Lung (tissue), 16 donors: ENCODE results near the gene BST2. TPM values are rescaled to one million over a fixed set of nuclear protein-coding genes. Genes with fewer than 3 reads are reported as not detected.

Source experiments
- ATAC-seq: fragments of 200-7000 bp; cut with Tn5 transposase; one replicate; pipeline ENCODE4 v1.9.1; 2020; ENCODE audit warnings: moderate number of reproducible peaks; ENCODE audit not compliant: insufficient read depth, low FRiP score
- DNase-seq, 3 donors: peaks; one replicate each; pipeline ENCODE4 v3.0.0-alpha.2; 2013 to 2017
- H3K27ac ChIP-seq, 2 donors: one replicate each; pipeline ENCODE4 v1.5.1; 2013; ENCODE audit warnings: mild to moderate bottlenecking in 2 of 2, moderate library complexity in 2 of 2, control low read depth in 1 of 2, inconsistent platforms in 1 of 2, low read depth in 1 of 2, low read length in 1 of 2
- H3K27me3 ChIP-seq, 3 donors: one replicate each; pipeline ENCODE4 v1.5.1; 2013; ENCODE audit warnings: low read length in 2 of 3; ENCODE audit not compliant: control insufficient read depth in 3 of 3, insufficient read depth in 3 of 3
- H3K36me3 ChIP-seq, 4 donors: one replicate each; pipeline ENCODE4 v1.5.1; 2013; ENCODE audit warnings: low read length in 4 of 4, mild to moderate bottlenecking in 1 of 4, moderate library complexity in 1 of 4; ENCODE audit not compliant: control insufficient read depth in 4 of 4, insufficient read depth in 4 of 4
- H3K4me1 ChIP-seq, 5 donors: one replicate each; pipeline ENCODE4 v1.5.1; 2013; ENCODE audit warnings: low read length in 5 of 5, mild to moderate bottlenecking in 2 of 5, moderate library complexity in 1 of 5; ENCODE audit not compliant: control insufficient read depth in 5 of 5, insufficient read depth in 5 of 5
- H3K4me3 ChIP-seq: one replicate; pipeline ENCODE4 v1.5.1; 2013; ENCODE audit warnings: mild to moderate bottlenecking, control low read depth, moderate library complexity
- H3K9ac ChIP-seq, 2 donors: one replicate each; pipeline ENCODE4 v1.5.1; 2013; ENCODE audit warnings: low read length in 2 of 2, control low read depth in 1 of 2; ENCODE audit not compliant: insufficient read depth in 1 of 2
- H3K9me3 ChIP-seq, 4 donors: one replicate each; pipeline ENCODE4 v1.5.1; 2013; ENCODE audit warnings: low read length in 3 of 4, mild to moderate bottlenecking in 1 of 4, moderate library complexity in 1 of 4; ENCODE audit not compliant: control insufficient read depth in 4 of 4, insufficient read depth in 3 of 4
- WGBS, 2 donors: extraction: QIAGEN DNeasy Blood & Tissue Kit; methylation state at CpG; one replicate each; pipeline ENCODE4 v1.1.7; 2013; 5-methylcytosine and 5-hydroxymethylcytosine counted together
- long read RNA-seq, 5 donors: transcript quantifications; one replicate each; lab custom pipeline, GENCODE V29; 2026
- polyA plus RNA-seq, 2 donors: library from polyadenylated mRNA; stranded (reverse); fragments of 200-250 nt; gene quantifications; one replicate each; pipeline ENCODE4 v1.2.1, GENCODE V29; 2013
- total RNA-seq, 2 donors: library from RNA; depleted of rRNA in 1 of 2; stranded (reverse); fragments of >200 nt in 1 of 2; gene quantifications; one replicate each; pipeline ENCODE4 v1.2.1, GENCODE V29; 2014 to 2021
- TF ChIP-seq, protein P1 (sequence below): IDR thresholded peaks from 2 replicates; pipeline ENCODE4 v1.5.1; 2012; ENCODE audit warnings: mild to moderate bottlenecking; ENCODE audit errors: control extremely low read depth, extremely low read depth
- donor health status: control.
- donor health status: control.
- donor health status: Bipolar disorder and iron deficiency.
- donor health status: healthy.
- donor health status: DM: yes; HTN: yes; CAD: no.

BST2 gene, protein sequence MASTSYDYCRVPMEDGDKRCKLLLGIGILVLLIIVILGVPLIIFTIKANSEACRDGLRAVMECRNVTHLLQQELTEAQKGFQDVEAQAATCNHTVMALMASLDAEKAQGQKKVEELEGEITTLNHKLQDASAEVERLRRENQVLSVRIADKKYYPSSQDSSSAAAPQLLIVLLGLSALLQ
- total RNA-seq (10 to 100 TPM; 49.8 to 71.3 TPM), polyA plus RNA-seq (100 to 1,000 TPM in 1 of 2 donors, 10 to 100 TPM in 1; 48.2 to 179 TPM)
- long read RNA-seq, donor 1, transcript BST2-201 (5 exons, 1,019 nt): major isoform, 11 of 11 reads
- long read RNA-seq, donor 1, partial matches to known transcripts: 0 of 11 reads
- long read RNA-seq, donor 1, other reads (novel, unspliced or antisense): 0 of 11 reads
- long read RNA-seq, donor 2, transcript BST2-201 (5 exons, 1,019 nt): major isoform, 14 of 14 reads
- long read RNA-seq, donor 2, partial matches to known transcripts: 0 of 14 reads
- long read RNA-seq, donor 2, other reads (novel, unspliced or antisense): 0 of 14 reads
- long read RNA-seq, donor 3, transcript BST2-201 (5 exons, 1,019 nt): major isoform, 9 of 9 reads
- long read RNA-seq, donor 3, partial matches to known transcripts: 0 of 9 reads
- long read RNA-seq, donor 3, other reads (novel, unspliced or antisense): 0 of 9 reads
- long read RNA-seq, donor 4, transcript BST2-201 (5 exons, 1,019 nt): major isoform, 7 of 8 reads
- long read RNA-seq, donor 4, partial matches to known transcripts: 0 of 8 reads
- long read RNA-seq, donor 4, other reads (novel, unspliced or antisense): 0 of 8 reads
- long read RNA-seq, donor 5, transcript BST2-201 (5 exons, 1,019 nt): major isoform, 14 of 14 reads
- long read RNA-seq, donor 5, partial matches to known transcripts: 0 of 14 reads
- long read RNA-seq, donor 5, other reads (novel, unspliced or antisense): 0 of 14 reads

DNA sequence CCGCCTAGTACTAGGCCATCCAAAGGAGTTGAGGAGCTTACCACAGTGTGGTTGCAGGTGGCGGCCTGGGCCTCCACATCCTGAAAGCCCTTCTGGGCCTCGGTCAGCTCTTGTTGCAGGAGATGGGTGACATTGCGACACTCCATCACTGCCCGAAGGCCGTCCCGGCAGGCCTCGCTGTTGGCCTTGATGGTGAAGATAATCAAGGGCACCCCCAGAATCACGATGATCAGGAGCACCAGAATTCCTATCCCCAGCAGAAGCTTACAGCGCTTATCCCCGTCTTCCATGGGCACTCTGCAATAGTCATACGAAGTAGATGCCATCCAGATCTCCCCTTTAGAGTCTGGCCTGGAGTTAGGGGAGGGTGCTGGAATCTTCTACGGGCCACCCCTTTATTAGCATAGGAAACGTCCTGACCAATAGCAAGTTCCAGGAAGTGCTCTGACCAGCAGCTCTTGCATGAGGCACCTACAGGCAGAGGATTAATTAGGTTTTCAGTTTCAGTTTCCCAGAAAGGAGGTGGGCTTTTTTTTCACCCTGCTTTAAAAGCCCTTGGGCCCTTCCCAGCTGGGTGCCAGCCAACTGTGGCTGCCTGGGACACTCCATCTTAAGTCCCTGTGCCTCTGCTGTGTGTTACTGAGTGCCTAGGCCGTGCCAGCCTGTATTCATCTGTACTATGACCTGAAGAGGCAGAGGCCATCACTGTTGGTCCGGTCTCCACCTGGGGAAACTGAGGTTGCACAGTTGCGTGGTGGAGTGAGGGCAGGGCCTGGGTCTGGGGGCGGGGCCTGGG is at the start of gene BST2:
Gene BST2, minus strand, starts transcription at position 381 of the 796 bp plus-strand sequence. Its CDS starts 55 bp downstream, at position 326.
- Histone ChIP-seq H3K27ac (peak within 1 kb of the TSS; percentile 86 to 93), H3K9ac (no peak within 1 kb of the TSS), H3K9me3 (no peaks in the 10 kb centered on the region), H3K27me3 (no peaks in the 10 kb centered on the region), H3K4me1 (peaks cover 0 to 7% (median 2%) of the 10 kb centered on the region in 5 donors), H3K36me3 (peaks cover 0 to 3% (median 0%) of the 10 kb centered on the region in 4 donors), H3K4me3 (peak within 1 kb of the TSS; percentile 12)
- peak; percentile 24 to 58 (median 42) for DNase-seq
- 23 to 36% methylated on average over 18 of the region's 18 CpGs for WGBS, 2 donors
- TF ChIP-seq, protein P1, sequence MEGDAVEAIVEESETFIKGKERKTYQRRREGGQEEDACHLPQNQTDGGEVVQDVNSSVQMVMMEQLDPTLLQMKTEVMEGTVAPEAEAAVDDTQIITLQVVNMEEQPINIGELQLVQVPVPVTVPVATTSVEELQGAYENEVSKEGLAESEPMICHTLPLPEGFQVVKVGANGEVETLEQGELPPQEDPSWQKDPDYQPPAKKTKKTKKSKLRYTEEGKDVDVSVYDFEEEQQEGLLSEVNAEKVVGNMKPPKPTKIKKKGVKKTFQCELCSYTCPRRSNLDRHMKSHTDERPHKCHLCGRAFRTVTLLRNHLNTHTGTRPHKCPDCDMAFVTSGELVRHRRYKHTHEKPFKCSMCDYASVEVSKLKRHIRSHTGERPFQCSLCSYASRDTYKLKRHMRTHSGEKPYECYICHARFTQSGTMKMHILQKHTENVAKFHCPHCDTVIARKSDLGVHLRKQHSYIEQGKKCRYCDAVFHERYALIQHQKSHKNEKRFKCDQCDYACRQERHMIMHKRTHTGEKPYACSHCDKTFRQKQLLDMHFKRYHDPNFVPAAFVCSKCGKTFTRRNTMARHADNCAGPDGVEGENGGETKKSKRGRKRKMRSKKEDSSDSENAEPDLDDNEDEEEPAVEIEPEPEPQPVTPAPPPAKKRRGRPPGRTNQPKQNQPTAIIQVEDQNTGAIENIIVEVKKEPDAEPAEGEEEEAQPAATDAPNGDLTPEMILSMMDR: no peak
- peak; percentile 87 for ATAC-seq

DNA sequence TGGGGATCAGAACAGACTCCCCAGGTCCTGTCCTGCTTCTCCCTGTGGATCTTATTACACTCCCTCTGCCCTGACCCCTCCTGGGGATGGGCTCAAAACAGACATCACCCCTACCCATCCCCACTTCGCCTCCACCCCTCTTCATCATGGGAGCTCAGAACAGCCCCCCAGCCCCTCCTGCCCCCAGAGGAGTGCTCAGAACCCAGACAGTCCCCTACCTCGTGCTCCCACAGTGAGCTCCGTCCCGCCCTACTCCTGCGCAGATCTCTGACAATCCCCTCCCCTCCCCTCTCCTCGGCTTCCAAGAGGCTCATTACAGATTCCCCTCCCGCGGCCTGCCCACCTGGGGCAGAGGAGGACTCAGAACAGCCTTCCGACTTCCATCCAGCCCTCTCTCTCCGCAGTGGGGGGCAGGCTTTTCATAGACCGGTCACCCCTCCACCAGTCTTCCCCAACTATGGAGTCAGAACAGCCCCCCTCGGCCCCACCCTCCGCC is 49.2 kb upstream of the BST2 start:
- TF ChIP-seq, protein P1: no peak
- ATAC-seq: no peak
- Histone ChIP-seq H3K9me3 (peaks cover 0 to 5% (median 0%) of the 10 kb centered on the region in 4 donors), H3K4me3 (no peak overlapping the region), H3K27me3 (peaks cover 3 to 37% (median 32%) of the 10 kb centered on the region in 3 donors), H3K4me1 (peaks cover 0 to 5% (median 0%) of the 10 kb centered on the region in 5 donors), H3K9ac (no peak overlapping the region), H3K27ac (no peak overlapping the region), H3K36me3 (no peaks in the 10 kb centered on the region)
- WGBS, 2 donors: 18 to 31% methylated on average over 12 to 13 of the region's 13 CpGs
- DNase-seq: no peak

DNA sequence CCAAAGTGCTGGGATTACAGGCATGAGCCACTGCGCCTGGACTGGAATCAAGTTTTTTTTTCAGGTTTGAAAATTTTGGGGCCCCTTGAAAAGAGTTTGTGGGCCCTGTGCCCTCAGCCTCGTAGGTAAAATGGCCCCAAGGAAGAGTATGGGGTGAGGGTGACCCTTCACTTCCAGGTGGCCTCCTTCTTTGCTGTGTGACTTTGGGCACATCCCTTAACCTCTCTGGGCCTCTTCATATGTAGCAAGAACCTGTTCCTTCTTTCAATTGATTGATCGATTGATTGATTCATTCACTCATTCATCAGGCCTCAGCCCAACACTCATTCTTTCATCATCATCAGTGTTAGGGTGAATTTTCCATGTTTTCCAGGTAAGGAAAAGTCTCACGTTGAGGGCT is 46.4 kb upstream of the BST2 start:
- H3K27me3 ChIP-seq: peaks cover 0 to 30% (median 21%) of the 10 kb centered on the region in 3 donors

More for the DNA sequence above, 46.4 kb upstream of the BST2 start:
- ATAC-seq (no peak), DNase-seq (no peak)
- Histone ChIP-seq H3K36me3 (no peaks in the 10 kb centered on the region), H3K4me1 (peaks cover 0 to 10% (median 0%) of the 10 kb centered on the region in 5 donors), H3K9me3 (peaks cover 0 to 5% (median 0%) of the 10 kb centered on the region in 4 donors), H3K9ac (no peak overlapping the region), H3K4me3 (no peak overlapping the region), H3K27ac (no peak overlapping the region)
- TF ChIP-seq, protein P1: no peak
- WGBS, 2 donors: 89 to 90% methylated on average over 4 of the region's 4 CpGs
